NCI-H446 (cell line): ENCODE data around the gene STARD8.
"Not testable (repeated sequence)": the region's sequence is repeated elsewhere in the genome, so short reads cannot be mapped to it uniquely, and the experiment has no call there.

ENCODE experiments used
- DNase-seq, 2 experiments: peaks; one replicate each; lab custom pipeline; 2025; lab: John Stamatoyannopoulos, UW

STARD8 gene

GRCh38 chrX:68647156-68647957, at the start of gene STARD8:
Gene STARD8 (plus strand): TSS chrX:68647666. CDS start chrX:68647883, 217 bp downstream.
- peak in 1 of 2 experiments; percentile 36 for DNase-seq

GRCh38 chrX:68598841-68599240, 48.6 kb upstream of the STARD8 start:
- no peak for DNase-seq

- DNase-seq = no peak
Observed at GRCh38 chrX:68599256-68600152, 48.0 kb upstream of the STARD8 start.

- not testable (repeated sequence) for DNase-seq
Observed at GRCh38 chrX:68604216-68604615, 43.2 kb upstream of the STARD8 start.

- DNase-seq = not testable (repeated sequence)
Observed at GRCh38 chrX:68614733-68615132, 32.7 kb upstream of the STARD8 start.

- DNase-seq = no peak
Observed at GRCh38 chrX:68627986-68628385, 19.5 kb upstream of the STARD8 start.

- not testable (repeated sequence) for DNase-seq
Observed at GRCh38 chrX:68629936-68630335, 17.5 kb upstream of the STARD8 start.

GRCh38 chrX:68631336-68631735, 16.1 kb upstream of the STARD8 start:
- no peak for DNase-seq

- DNase-seq = no peak
Observed at GRCh38 chrX:68632491-68632890, 15.0 kb upstream of the STARD8 start.

- DNase-seq = no peak
Observed at GRCh38 chrX:68633981-68634380, 13.5 kb upstream of the STARD8 start.

- DNase-seq = no peak
Observed at GRCh38 chrX:68634649-68635227, 12.7 kb upstream of the STARD8 start.

GRCh38 chrX:68640661-68641060, 6.8 kb upstream of the STARD8 start:
- no peak for DNase-seq

- DNase-seq = no peak
Observed at GRCh38 chrX:68644861-68645260, 2.6 kb upstream of the STARD8 start.

GRCh38 chrX:68646421-68646820, 1.0 kb upstream of the STARD8 start:
- DNase-seq = peak in 1 of 2 experiments; percentile 59

GRCh38 chrX:68648960-68649359, 1.5 kb downstream of the STARD8 start:
- no peak for DNase-seq

GRCh38 chrX:68650491-68650890, 3.0 kb downstream of the STARD8 start:
- no peak for DNase-seq

GRCh38 chrX:68651110-68651509, 3.6 kb downstream of the STARD8 start:
- DNase-seq = no peak

- no peak for DNase-seq
Observed at GRCh38 chrX:68652326-68653170, 5.1 kb downstream of the STARD8 start.

GRCh38 chrX:68654693-68655092, 7.2 kb downstream of the STARD8 start:
- DNase-seq = no peak

- DNase-seq = not testable (repeated sequence)
Observed at GRCh38 chrX:68656473-68656872, 9.0 kb downstream of the STARD8 start.

- no peak for DNase-seq
Observed at GRCh38 chrX:68658530-68658929, 11.1 kb downstream of the STARD8 start.

GRCh38 chrX:68659385-68659784, 11.9 kb downstream of the STARD8 start:
- DNase-seq = no peak
